Activated naive CD8-positive, alpha-beta T cell treated with anti-CD3 and anti-CD28 coated beads, Interleukin-2, amount 50 U/mL, for 16 hours (primary cell): ENCODE results near the gene SPATC1L.
"Not testable (repeated sequence)": the region's sequence is repeated elsewhere in the genome, so short reads cannot be mapped to it uniquely, and the experiment has no call there.

Source experiments
- DNase-seq: peaks from one replicate; pipeline ENCODE4 v3.0.0-alpha.2; 2020; ENCODE audit warnings: low read depth, low spot score

The SPATC1L gene

DNA sequence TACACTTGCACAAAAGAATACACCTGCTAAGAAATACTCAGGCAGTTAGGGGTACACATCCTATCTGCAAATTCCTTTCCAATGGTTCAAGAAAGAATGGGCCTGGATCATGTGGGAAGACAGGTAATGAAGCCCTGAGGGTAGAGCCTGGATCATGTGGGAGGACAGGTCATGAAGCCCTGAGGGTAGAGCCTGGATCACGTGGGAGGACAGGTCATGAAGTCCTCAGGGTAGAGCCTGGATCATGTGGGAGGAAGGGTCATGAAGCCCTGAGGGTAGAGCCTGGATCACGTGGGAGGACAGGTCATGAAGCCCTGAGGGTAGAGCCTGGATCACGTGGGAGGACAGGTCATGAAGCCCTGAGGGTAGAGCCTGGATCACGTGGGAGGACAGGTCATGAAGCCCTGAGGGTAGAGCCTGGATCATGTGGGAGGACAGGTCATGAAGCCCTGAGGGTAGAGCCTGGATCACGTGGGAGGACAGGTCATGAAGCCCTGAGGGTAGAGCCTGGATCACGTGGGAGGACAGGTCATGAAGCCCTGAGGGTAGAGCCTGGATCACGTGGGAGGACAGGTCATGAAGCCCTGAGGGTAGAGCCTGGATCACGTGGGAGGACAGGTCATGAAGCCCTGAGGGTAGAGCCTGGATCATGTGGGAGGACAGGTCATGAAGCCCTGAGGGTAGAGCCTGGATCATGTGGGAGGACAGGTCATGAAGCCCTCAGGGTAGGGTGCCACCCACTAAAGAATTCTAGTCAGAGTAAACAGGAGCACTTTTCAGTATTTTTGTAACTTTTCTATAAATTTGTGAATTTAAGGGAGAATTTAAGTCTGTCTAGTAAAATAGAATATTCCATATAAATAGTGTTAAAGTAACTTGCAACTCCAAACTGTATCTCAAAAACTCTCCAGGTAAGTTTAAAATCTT lies 16.9 kb upstream of the SPATC1L start:
- not testable (repeated sequence) for DNase-seq

DNA sequence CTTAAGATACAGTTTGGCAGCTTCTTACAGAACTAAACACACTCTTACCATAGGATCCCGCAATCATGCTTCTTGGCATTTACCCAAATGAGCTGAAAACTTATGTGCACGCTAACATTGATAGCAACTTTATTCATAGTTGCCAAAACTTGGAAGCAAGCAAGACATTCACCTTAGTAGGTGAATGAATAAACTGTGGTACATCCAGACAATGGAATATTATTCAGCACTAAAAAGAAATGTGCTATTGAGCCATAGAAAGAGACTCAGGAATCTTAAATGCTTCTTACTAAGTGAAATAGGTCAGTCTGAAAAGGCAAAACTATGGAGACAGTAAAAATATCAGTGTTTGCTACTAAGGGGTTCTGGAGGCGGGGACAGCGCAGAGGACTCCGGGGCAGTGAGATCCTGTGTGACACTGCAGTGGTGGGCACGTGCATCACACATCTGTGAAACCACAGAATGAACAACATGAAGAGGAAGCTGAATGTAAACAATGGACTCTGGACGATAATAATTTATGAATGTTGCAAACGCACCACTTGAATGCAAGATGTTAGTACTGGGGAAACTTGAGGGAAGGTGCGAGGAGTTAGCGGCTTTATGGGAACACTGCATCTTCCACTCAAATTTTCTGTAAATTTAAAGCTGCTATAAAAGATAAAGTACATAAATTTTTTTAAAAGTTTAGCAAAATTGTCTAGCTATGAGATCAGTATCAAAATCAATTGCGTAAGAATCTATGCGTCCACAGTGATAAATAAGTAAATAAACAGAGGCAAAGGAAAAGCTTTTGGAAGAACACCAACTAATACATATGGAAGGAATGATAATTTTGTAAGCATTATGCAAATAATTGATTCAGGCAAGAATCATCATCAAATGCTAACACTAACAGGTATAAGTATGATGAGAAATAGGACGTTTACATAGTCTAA lies 15.4 kb upstream of the SPATC1L start:
- no peak for DNase-seq

DNA sequence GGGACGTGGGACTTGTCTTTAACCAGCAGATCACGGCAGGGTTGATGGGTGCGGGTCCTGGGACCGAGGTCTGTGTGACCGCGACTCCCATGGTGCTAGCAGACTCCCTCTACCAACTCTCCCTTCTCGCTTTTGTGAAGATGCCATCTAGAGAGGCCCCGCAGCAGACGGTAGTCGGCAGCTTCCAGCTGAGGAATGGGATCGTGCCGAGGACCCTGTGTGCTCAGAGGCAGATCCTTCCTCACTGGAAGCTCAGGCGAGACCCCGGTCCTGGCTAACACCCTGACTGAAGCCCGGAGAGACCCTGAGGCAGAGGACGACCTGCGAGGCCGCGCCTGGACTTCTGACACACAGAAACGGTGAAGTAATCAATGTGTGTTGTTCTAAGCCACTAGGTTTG lies 12.5 kb upstream of the SPATC1L start:
- no peak for DNase-seq

DNA sequence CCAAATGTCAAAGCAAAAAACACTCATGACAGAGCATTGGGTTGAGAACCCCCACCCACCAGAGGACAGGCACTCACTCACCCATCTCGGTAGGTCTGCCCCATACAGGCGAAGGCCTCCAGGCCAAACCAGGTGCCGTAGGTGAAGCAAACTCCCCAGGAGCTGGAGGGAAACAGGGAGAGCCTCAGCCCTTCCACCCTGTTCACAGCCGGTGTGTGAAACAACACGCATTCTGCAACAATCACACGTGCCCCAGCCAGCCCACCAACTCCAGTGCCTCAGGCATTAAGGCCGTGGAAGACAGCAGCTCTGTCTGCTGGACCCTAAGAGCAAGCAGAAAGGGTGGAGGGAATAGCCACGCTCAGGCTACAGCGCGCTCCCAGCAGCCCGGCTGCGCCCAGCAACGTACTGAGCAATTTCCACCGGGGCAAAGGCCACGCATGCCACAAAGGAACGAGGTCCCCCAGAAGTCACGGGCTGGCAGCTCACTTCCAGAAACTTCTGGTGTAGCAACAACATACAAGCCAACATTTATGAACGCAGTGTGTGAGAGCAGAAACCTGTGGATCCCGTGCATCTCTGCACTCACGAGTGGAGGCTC lies 11.4 kb upstream of the SPATC1L start:
- DNase-seq, result no peak

DNA sequence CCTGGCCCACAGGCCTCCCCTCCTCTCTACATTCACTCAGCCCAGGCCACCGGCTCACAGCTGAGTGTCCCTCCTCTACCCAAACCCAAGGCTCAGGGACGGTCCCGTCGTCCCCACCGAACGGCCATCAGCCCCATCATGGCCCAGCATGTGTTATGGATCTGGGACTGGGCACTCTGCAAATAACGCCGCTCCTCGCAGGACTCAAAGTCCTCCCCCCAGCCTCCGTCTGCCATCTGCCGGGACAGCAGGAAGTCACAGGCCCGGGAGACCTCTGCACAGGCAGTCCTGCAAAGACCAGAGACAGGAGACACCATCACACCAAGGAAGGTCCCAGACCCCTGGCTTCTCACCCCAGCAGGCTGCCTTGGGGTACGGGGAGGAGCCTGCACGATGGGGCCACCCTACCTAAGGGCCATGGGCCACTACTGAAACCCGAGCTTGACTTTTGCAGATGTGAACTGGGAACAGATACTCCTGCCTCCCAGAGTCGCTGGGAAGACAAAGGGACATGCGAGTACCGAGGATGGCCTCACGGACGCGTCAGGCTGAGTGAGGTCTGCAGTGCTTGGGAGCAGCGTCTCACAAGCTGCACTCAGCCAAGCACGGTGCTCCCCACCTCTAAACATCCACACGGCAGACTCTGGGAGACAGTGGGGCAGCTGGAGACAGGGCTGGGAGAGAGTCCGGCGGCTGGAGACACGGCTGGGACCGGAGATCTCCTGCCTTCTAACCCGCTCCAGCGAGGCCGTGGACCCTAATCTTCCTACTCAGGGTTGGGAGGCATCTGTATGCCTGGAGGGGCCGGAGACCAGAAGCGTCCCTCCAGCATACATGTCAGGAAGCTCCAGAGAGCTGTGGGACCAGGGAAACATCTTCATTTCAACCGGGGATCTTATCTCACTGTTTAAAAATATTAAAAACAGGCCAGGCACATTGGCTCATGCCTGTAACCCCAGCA lies 10.4 kb upstream of the SPATC1L start:
- no peak for DNase-seq

DNA sequence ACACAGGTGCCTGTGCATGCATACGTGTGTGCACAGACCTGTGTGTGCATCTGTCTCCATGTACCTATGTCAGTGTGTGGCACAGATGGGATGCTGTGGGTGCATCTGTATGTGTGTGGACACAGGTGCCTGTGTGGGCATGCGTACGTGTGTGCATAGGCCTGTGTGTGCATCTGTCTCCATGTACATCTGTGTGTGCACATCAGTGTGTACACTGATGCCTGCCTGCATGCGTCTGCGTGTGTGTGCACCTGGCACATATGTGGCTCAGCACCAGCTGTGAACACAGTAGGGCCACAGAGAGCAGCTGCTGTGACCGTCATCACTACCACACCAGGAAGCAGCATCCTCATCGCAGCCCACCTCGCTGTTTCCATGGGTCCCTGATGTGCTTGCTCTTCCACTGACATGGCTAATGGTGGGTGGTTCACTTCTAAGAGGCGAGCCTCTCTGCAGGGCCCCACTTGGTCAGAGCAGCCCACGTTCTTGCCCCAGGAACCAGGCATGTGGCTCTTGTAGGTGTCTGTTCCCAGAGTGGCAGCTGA lies 9.6 kb upstream of the SPATC1L start:
- DNase-seq, result no peak

DNA sequence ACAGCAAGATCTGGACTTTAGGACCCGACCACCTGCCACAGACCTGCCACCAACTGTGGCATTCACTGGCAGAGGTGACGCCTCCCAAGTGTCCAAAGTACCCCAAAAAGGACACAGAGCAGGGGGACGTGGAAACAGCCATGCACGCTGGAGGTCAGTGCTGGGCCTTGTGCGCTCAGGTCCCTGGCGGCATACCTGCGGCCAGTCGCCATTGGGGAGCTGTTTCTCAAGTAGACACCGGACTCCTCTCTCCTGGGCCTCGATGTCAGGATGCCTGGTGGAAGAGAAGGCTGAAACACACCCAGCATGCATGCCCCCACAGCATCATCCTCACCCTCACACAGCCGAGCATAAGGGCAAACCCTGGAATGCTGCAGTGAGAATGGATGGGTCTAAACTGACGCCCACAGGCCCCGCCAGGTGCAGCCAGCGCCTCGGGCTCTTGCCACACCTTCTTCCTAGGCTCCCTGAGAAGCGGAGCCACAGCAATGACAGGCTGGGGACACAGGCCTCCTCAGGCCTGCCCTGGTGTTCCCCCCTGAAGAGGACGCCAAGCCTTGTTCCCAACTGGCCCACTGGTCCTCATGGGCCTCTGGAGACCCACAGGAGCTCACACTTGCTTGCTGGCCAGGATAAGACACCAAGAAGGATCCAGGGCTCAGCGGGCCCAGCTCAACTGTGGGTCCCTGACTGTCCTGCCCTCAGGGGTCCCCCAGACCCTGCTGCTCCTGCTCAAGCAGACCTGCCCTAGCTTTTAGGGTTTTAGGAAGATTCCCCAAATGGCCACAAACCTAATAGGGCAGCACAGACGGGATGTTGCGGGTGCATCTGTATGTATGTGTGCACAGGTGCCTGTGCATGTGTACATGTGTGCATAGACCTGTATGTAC lies 7.7 kb upstream of the SPATC1L start:
- no peak for DNase-seq

DNA sequence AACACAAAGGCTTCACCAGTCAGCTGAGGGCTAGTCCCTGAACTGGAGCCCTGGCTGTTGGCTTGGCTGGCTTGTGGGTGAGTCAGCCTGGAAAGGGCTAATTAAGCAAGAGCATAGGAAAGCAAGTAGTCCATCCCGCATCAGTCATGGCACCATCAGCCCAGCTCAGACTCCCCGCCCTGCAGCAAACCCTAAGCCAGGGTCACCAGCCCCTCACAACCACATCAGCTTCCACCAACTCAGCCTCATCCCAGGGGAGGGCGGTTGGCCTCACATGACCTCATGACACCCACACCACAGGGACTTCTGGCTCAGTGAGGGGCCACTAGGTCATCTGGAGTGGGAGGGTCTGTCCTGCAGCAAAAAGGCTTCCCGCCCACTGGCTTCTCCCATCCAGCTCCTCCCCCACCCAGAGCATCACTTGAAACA lies 7.0 kb upstream of the SPATC1L start:
- no peak for DNase-seq

DNA sequence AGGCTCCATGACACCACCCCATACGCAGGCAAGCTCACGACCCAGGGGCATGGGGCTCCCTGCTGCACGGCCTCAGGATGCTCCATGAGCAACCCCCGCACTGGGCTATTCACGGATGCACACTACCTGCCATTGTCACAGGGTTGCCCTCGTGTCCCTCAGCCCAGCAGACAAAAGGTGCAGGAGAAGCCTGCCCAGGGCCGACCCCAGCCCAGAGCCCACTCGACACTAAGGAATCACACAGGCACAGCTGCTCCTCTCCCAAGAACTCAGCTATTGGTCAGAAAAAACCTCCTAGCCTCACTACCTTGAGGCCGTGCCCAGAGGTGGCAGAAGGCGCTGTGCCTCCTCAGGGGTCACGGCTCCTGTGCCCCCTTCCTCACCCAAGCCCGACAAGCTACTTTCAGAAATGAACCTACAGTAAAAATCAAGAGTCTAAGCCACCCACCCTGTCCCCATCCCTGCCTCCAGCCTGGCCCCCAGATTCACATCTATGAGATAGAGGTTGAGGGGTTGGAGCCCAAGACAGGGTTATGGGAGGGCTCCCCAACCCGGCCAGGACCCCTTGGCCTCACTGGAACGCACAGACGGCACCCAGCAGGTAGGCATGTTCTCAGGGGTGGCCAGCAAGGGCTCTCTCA lies 6.4 kb upstream of the SPATC1L start:
- DNase-seq, result no peak

DNA sequence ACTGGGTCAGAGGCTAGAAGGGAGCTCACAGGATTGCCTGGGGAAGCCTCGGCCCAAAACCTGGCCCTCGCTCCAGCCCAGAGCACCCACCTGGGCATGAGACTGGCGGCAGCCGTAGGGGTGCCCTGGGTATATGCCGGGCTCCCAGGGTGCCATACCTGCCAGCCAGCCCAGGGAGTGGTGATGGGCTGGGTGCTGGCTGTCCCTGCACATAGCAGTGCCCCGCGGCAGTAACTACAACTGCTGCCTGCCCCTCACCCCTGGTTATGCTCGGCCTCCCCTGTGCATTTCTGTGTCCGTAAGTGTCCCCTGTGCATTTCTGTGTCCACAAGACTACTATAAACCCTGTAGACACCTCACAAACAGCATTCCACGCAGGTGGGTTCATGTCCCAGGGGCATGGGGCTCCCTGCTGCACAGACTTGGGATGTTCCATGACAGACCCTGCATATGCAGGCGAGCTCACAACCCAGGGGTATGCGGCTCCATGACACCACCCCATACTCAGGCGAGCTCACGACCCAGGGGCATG lies 5.8 kb upstream of the SPATC1L start:
- DNase-seq, result no peak

DNA sequence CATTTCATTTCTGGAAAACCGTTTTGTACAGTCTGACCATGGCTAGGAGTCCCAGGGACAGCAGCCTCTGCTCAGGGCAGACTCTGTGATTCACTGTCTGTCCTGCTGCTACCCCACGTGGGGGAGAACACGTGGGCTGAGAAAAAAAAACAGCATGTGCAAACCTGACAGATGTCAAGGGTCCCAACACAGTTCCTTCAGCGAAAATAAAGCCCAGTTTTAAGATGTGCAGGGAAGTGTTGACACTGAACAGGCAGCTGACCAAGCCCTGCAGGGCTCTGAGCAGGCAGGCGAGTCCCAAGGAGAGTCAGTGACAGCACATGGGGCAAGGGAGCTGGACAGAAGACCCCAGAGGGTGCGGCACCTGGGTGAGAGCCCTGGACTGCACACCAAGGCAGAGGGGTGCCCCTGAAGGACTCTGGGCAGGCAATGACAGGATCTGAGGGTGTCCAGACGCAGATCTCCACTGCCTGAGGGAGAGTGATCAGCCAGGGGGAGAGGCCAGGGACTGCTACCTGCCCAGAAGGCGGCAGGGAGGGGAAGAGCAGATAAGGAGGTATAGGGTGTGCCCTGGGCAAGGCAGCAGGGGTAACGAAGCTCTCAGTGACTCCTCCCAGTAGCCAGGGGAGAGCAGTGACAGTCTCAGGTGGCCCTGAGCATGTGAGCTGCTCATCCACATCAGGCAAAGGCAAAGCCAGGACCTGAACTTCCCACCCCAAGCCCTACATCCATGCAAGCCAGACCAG lies 5.1 kb upstream of the SPATC1L start:
- no peak for DNase-seq

DNA sequence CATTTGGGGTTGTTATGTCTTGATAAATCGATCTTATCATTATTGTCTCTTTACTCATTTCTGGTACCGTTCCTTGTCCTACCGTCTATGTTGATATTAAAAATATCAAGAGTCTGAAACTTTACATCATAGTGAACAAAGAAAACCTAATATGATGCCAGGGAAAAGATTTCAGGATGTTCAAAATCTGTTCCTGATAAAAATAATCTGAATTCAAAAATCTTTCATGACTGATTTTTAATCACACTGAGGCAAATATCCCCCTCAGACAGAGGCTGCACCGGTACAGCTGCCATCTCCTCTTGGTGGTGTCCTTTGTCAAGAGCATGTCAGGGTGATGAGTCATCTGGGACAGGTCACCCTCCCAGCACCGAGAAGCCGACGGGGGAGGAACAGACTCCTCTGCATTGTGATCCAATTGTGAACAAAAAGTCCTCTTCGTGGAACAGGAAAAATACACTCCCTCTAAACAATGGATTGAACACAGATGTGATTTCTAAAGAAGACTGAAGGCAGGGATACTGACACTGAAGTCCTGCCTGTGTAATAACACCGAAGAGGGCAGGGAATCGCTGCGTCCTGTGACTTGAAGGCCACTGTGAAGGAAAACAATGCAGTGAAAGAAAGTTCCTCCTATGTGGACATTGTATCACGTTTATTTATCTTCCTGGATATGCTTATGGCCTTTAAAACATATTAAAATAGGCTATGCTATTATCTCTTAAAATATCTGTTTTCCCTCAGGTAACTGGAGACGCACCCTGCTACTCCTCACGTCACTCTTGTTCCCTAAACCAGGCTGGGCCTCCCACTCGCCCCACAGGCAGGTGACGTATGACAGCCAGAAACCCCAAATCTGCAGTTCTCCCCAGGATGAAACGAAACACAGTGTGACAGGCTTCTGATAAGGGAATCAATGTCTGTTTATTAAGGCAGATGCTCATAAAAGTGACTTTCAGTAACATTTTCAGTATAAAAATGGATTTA lies 4.3 kb upstream of the SPATC1L start:
- DNase-seq, result no peak

DNA sequence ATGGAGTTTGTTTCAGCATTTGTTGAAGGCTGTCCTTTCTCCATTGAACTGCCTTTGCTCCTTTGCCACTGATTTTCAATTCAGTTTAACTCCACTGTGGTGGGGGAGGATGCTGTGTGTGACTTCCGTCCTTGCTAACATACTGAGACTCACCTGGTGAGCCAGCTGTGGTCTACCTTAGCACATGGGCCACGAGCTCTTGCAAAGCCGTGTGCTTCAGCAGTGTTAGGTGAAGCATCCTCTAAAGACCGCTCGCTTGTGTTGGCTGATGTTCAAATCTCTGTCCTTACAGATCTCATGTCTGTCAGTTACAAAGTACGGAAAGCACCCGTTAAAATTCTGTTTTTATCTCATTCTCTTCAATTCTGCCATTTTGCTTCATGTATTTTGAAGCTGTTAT lies 3.6 kb upstream of the SPATC1L start:
- no peak for DNase-seq

DNA sequence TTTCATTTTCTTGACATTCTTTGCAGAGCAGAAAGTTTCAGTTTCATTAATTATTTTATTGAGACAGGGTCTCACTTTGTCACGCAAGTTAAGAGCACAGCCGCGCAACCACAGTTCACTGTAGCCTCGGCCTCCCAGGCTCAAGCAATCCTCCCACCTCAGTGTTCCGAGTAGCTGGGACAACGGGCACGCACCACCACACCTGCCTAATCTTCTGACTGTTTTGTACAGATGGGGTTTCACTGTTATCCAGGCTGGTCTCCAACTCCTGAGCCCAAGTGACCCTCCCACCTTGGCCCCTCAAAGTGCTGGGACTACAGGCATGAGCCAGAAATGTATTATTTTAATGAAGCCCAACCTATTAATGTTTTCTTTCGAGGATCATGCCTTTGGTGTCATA lies 3.0 kb upstream of the SPATC1L start:
- no peak for DNase-seq

DNA sequence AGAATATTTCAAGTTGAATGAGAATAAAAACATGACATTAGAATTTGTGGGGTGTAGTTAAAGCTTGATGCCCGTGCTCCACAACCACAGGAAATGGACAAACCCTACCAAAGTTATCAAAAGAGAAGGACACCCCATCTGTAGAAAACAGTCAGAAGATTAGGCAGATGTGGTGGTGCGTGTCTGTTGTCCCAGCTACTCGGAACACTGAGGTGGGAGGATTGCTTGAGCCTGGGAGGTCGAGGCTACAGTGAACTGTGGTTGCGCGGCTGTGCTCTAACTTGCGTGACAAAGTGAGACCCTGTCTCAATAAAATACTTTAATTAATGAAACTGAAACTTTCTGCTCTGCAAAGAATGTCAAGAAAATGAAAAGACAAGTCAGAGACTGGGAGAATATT lies 1.5 kb upstream of the SPATC1L start:
- DNase-seq, result no peak

DNA sequence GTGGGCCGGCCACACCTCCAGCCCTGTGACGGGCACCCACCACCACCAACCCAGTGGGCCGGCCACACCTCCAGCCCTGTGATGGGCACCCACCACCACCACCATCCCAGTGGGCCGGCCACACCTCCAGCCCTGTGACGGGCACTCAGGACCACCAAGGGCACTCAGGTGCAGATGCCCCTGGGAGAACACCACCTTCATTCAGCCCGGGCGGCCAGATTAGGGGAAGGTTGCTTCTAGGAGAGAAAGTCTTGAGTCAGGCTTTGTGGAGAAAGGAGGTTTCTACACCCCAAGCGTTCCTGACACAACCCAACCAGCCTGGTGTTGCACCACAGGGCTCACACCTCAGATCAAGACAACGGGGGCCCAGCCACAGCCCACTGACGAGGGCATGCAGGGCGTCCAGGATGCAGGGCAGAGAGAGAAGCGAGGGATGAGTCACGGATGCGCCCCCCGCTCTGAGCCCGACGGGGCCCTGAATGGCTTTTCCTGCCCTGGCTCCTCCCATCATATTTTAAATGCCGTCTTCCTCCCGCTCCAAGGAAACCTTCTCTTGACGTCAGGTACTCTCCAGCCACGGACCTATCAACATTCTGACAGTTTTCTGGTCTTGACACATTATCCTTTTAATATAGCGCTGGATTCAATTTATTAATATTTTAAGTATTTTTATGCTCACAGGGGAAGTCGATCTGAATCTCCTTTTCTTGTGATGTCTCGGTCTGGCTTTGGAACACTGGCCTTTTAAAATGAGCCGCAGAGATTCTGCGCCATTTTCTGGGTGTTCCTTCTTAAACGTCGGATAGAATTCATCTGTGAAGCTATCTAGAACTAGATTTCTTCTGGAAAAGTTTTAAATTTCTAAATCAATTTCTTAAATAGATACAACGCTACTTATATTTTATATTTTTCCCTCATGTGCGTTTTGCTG lies 631 bp upstream of the SPATC1L start:
- DNase-seq, result no peak
